Mesothelial cell of epicardium (in vitro differentiated cells): ENCODE results near the gene ZXDC. TPM values are rescaled to one million over a fixed set of nuclear protein-coding genes. Genes with fewer than 3 reads are reported as not detected.
A peak's percentile ranks its signal among the peaks of the same experiment; 100 is the strongest.

Experiments used
- DNase-seq, 2 experiments: peaks; one replicate each; pipeline ENCODE4 v3.0.0; 2021; ENCODE audit warnings: low spot score in 2 of 2; ENCODE audit not compliant: unreplicated experiment in 2 of 2
- H3K27ac Mint-ChIP-seq: 2 replicates; pipeline ENCODE4 v1.8.0; 2021; ENCODE audit warnings: mixed read lengths
- H3K27me3 Mint-ChIP-seq: 2 replicates; pipeline ENCODE4 v1.8.0; 2021; ENCODE audit warnings: low read depth, mixed read lengths
- H3K36me3 Mint-ChIP-seq: 2 replicates; pipeline ENCODE4 v1.8.0; 2021; ENCODE audit warnings: mixed read lengths
- H3K4me1 Mint-ChIP-seq: 2 replicates; pipeline ENCODE4 v1.8.0; 2021; ENCODE audit warnings: mixed read lengths
- H3K4me3 Mint-ChIP-seq: 2 replicates; pipeline ENCODE4 v1.8.0; 2021; ENCODE audit warnings: mild to moderate bottlenecking, moderate library complexity, mixed read lengths
- H3K9me3 Mint-ChIP-seq: 2 replicates; pipeline ENCODE4 v1.8.0; 2021; ENCODE audit warnings: mixed read lengths
- CTCF ChIP-seq: fragments of 200-600 bp; sonication (generic); IDR thresholded peaks from one replicate; pipeline ENCODE4 v1.5.0; 2021; ENCODE audit warnings: antibody characterized with exemption; ENCODE audit not compliant: unreplicated experiment
- total RNA-seq: library from RNA; stranded (reverse); gene quantifications from 3 replicates; pipeline ENCODE4 v1.2.1, GENCODE V29; 2021

Gene ZXDC
- total RNA-seq, 1 donor from 2014 or later, result 34.2 TPM

DNA sequence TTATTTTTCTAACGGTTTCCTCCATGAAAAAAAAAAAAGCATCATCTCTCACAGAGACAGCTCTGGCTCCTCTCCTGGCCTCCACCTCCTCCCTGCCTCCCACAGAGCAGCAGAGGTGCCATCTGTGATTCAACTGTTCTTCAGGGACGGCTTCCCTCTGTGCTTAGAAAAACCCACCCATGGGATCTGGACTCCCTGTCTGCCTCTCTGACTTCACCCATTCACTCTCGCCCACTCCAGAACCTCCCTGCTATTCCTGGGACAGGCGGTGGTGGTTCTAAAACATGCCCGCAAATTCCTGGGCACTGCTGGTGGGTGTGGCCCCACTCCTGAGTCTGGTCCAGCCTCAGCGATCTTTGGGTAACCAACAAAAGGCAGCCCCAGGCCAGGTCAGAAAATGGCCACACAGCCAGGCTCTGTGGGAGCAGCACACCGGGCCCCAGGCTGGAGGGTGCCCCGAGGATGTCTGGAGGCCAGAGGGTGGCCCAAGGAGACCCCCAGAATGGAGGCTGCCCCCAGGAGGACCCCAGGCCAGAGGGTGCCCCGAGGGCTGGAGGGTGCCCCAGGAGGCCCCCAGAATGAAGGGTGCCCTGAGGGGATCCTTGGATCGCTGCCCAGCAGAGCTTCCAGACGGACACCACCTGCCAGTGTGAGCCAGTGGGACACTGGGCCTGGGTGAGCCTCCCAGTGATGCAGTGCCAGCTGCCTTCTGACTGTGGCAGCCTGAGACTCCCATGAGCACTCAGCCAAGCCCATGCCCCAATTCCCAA is 45.6 kb upstream of the ZXDC start:
- Mint-ChIP-seq H3K27me3 (peaks cover 64% of the 10 kb centered on the region), H3K4me3 (no peak overlapping the region), H3K9me3 (no peaks in the 10 kb centered on the region), H3K27ac (no peak overlapping the region), H3K4me1 (no peaks in the 10 kb centered on the region), H3K36me3 (no peaks in the 10 kb centered on the region)
- no peak for DNase-seq
- TF ChIP-seq CTCF, result no peak

- DNase-seq, result peak in 1 of 2 experiments; percentile 4
- Mint-ChIP-seq H3K27me3 (peaks cover 49% of the 10 kb centered on the region), H3K4me1 (no peaks in the 10 kb centered on the region), H3K4me3 (no peak overlapping the region), H3K9me3 (no peaks in the 10 kb centered on the region), H3K36me3 (no peaks in the 10 kb centered on the region), H3K27ac (no peak overlapping the region)
- no peak for TF ChIP-seq CTCF
Measured at GRCh38 chr3:126519506-126520455, 44.1 kb upstream of the ZXDC start.

DNA sequence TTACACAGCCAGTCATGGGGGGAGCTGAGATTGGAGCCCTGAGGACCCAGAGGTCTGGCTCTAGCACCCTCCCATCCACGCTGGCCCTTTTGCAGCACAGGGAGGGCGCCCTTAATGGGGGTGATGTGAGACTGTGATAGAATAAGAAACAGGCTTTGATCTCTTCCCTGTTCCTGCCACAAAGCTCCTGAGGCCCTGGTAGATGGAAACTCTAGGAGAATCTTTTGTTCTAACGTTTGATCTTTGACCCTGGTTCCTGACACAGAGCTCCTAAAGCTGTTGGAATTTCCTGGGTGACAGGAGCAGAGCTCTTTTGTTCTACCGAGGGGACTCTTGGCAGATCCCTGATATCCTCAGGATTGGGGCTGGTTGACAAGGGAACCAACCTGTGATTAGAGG is 43.1 kb upstream of the ZXDC start:
- Mint-ChIP-seq H3K4me3 (no peak overlapping the region), H3K9me3 (no peaks in the 10 kb centered on the region), H3K4me1 (no peaks in the 10 kb centered on the region), H3K27me3 (peaks cover 47% of the 10 kb centered on the region), H3K27ac (no peak overlapping the region), H3K36me3 (no peaks in the 10 kb centered on the region)
- TF ChIP-seq CTCF, result no peak
- no peak for DNase-seq

DNA sequence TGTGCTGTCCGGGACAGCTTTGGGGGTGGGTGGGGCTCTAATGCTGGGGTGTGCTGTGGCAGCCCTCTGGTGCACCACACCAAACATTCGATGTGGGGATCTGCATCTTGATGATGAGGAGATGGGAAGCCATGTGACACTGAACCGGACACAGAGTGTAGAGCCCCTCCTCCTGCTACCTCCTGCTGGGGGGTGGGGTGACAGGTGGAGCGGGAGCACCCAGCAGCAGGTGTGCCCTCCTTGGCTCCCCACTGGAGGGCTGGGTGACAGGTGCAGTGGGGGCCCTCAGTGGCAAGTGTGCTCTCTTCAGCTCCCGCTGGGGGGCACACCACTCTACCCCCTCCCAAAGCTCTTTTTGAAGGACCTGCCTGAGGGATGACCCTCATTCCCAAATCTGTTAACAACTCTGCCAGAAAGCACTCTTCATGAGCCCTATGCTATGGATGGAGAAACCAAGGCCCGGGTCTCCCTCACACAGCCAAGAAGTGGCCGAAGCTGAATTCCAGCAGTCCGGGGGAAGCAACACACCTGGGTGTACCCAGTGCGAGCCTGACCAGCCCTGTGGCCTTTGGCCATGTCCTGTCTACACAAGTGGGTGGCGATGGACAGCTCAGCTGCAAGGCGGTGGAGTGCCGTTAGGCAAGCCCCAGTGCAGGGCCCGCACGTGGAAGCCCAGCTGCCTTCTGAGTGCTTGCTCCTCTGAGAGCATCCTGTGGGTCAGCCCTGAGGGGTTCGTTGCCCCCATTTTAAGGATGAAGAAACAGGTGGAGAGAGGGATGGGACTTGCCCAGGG is 42.5 kb upstream of the ZXDC start:
- Mint-ChIP-seq H3K27me3 (peaks cover 41% of the 10 kb centered on the region), H3K36me3 (no peaks in the 10 kb centered on the region), H3K27ac (no peak overlapping the region), H3K4me1 (no peaks in the 10 kb centered on the region), H3K4me3 (no peak overlapping the region), H3K9me3 (no peaks in the 10 kb centered on the region)
- peak in 1 of 2 experiments; percentile 8 for DNase-seq
- no peak for TF ChIP-seq CTCF

- TF ChIP-seq CTCF, result no peak
- Mint-ChIP-seq H3K36me3 (no peaks in the 10 kb centered on the region), H3K27me3 (peaks cover 34% of the 10 kb centered on the region), H3K4me1 (no peaks in the 10 kb centered on the region), H3K4me3 (no peak within 1 kb of the TSS), H3K27ac (no peak within 1 kb of the TSS), H3K9me3 (no peaks in the 10 kb centered on the region)
- no peak for DNase-seq
Measured at GRCh38 chr3:126517291-126517951, 41.7 kb upstream of the ZXDC start, which contains the start of gene UROC1. Gene UROC1, minus strand, starts transcription at chr3:126517773. Its CDS starts 54 bp downstream, at chr3:126517719.
